ENCODE measurements around the gene PCDHGB7. TPM values are rescaled to one million over a fixed set of nuclear protein-coding genes. Genes with fewer than 3 reads are reported as not detected.
"Not testable (repeated sequence)": the region's sequence is repeated elsewhere in the genome, so short reads cannot be mapped to it uniquely, and the experiment has no call there.

PCDHGB7 gene
- total RNA-seq, 1 donor from 2014 or later: 23.4 TPM

- not testable (repeated sequence) for DNase-seq (ENCODE audit: extremely low read depth, low read depth, low spot score)
These were observed 22.9 kb upstream of the PCDHGB7 start for GRCh38 chr5:141394401-141395187.

GRCh38 chr5:141397756-141398551 lies 19.5 kb upstream of the PCDHGB7 start, which contains the start of gene PCDHGB5:
PCDHGB5 (plus strand) TSS chr5:141397947; CDS start chr5:141398128, 181 bp downstream.
- DNase-seq (ENCODE audit: extremely low read depth, low read depth, low spot score): not testable (repeated sequence)

GRCh38 chr5:141398608-141399007 lies 18.9 kb upstream of the PCDHGB7 start:
- DNase-seq (ENCODE audit: extremely low read depth, low read depth, low spot score): no peak

GRCh38 chr5:141399555-141400258 lies 17.8 kb upstream of the PCDHGB7 start:
- no peak for DNase-seq (ENCODE audit: extremely low read depth, low read depth, low spot score)

- DNase-seq (ENCODE audit: extremely low read depth, low read depth, low spot score): no peak
These were observed 14.8 kb upstream of the PCDHGB7 start, which contains the start of gene PCDHGA9 for GRCh38 chr5:141402553-141403243. PCDHGA9 (plus strand) TSS chr5:141402778; CDS start chr5:141402953, 175 bp downstream.

GRCh38 chr5:141403387-141403786 lies 14.1 kb upstream of the PCDHGB7 start:
- DNase-seq (ENCODE audit: extremely low read depth, low read depth, low spot score): no peak

- DNase-seq (ENCODE audit: extremely low read depth, low read depth, low spot score): not testable (repeated sequence)
These were observed 9.5 kb upstream of the PCDHGB7 start, which contains the start of gene PCDHGB6 for GRCh38 chr5:141407790-141408505. PCDHGB6 (plus strand) TSS chr5:141408021; CDS start chr5:141408203, 182 bp downstream.

- DNase-seq (ENCODE audit: extremely low read depth, low read depth, low spot score): no peak
These were observed 7.7 kb upstream of the PCDHGB7 start for GRCh38 chr5:141409598-141410306.

GRCh38 chr5:141411575-141411974 lies 5.9 kb upstream of the PCDHGB7 start:
- DNase-seq (ENCODE audit: extremely low read depth, low read depth, low spot score): no peak

- no peak for DNase-seq (ENCODE audit: extremely low read depth, low read depth, low spot score)
These were observed 4.5 kb upstream of the PCDHGB7 start, which contains the start of gene PCDHGA10 for GRCh38 chr5:141412854-141413539. PCDHGA10 (plus strand) TSS chr5:141412987; CDS start chr5:141413176, 189 bp downstream.

GRCh38 chr5:141413540-141414069 lies 3.9 kb upstream of the PCDHGB7 start:
- DNase-seq (ENCODE audit: extremely low read depth, low read depth, low spot score): no peak

GRCh38 chr5:141414548-141415274 lies 2.8 kb upstream of the PCDHGB7 start:
- not testable (repeated sequence) for DNase-seq (ENCODE audit: extremely low read depth, low read depth, low spot score)

GRCh38 chr5:141415275-141415618 lies 2.2 kb upstream of the PCDHGB7 start:
- DNase-seq (ENCODE audit: extremely low read depth, low read depth, low spot score): not testable (repeated sequence)

- DNase-seq (ENCODE audit: extremely low read depth, low read depth, low spot score): no peak
These were observed 1.8 kb downstream of the PCDHGB7 start for GRCh38 chr5:141419074-141419880.

GRCh38 chr5:141420855-141421488 lies 3.5 kb downstream of the PCDHGB7 start, which contains the start of gene PCDHGA11:
PCDHGA11 (plus strand) TSS chr5:141421051; CDS start chr5:141421228, 177 bp downstream.
- DNase-seq (ENCODE audit: extremely low read depth, low read depth, low spot score): no peak

GRCh38 chr5:141421489-141421855 lies 4.0 kb downstream of the PCDHGB7 start:
- no peak for DNase-seq (ENCODE audit: extremely low read depth, low read depth, low spot score)
